Vagina (tissue), 2 donors: Measurements from ENCODE around the gene TSC22D1.

Experiments
- POLR2A ChIP-seq, 2 donors: fragments of 450-650 bp; IDR thresholded peaks; one replicate each; pipeline ENCODE4 v1.6.1; 2017; ENCODE audit warnings: antibody characterized with exemption in 2 of 2, mild to moderate bottlenecking in 2 of 2, moderate library complexity in 2 of 2
- TF ChIP-seq, protein P1 (sequence below), 3 experiments: fragments of 450-650 bp in 2 of 3; fragments of 200-600 bp in 1 of 3; sonication (generic) in 1 of 3; IDR thresholded peaks; one replicate each; pipeline ENCODE4 v1.5.1; 2017 to 2019; ENCODE audit warnings: antibody characterized with exemption in 3 of 3, mild to moderate bottlenecking in 2 of 3, moderate library complexity in 2 of 3

DNA sequence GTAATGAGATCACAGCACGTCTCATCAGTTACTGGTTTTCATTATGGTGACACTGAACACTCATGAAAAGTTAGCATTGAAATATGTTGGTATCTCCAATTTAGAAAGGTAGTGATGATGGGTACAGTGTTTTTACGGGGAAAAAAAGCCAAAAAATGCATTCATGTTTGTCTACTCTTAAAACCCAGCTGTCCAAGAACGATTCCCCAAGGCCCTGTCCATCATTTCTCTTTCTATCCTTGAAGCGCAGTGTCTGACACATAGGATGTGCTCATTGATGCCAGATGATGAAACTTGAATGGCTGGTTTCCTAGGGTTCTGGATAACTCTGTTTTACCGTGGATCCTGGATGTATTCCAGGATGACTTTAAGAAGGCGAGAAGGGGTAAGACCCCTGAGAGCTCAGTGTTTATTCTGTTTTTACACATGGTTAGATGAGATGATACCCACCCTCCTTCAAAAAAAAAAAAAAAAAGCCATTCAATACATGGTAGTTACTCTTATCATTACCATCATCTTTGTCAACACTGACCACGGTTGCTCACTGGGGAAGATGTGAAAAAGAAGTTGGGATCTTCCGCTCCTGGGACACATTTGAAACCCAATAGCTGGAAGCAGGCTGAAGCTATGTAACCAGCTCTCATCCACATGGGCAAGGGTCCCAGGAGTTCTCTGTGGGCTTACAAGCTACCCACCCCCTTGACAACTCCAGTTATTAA, 180.0 kb downstream of the TSC22D1 start:
- TF ChIP-seq, protein P1, sequence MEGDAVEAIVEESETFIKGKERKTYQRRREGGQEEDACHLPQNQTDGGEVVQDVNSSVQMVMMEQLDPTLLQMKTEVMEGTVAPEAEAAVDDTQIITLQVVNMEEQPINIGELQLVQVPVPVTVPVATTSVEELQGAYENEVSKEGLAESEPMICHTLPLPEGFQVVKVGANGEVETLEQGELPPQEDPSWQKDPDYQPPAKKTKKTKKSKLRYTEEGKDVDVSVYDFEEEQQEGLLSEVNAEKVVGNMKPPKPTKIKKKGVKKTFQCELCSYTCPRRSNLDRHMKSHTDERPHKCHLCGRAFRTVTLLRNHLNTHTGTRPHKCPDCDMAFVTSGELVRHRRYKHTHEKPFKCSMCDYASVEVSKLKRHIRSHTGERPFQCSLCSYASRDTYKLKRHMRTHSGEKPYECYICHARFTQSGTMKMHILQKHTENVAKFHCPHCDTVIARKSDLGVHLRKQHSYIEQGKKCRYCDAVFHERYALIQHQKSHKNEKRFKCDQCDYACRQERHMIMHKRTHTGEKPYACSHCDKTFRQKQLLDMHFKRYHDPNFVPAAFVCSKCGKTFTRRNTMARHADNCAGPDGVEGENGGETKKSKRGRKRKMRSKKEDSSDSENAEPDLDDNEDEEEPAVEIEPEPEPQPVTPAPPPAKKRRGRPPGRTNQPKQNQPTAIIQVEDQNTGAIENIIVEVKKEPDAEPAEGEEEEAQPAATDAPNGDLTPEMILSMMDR (IDR thresholded peaks at IDR 0.05): no peak
- TF ChIP-seq POLR2A (IDR thresholded peaks at IDR 0.05): no peak
